ENCODE results near the gene DPYSL4.

The DPYSL4 gene

DNA sequence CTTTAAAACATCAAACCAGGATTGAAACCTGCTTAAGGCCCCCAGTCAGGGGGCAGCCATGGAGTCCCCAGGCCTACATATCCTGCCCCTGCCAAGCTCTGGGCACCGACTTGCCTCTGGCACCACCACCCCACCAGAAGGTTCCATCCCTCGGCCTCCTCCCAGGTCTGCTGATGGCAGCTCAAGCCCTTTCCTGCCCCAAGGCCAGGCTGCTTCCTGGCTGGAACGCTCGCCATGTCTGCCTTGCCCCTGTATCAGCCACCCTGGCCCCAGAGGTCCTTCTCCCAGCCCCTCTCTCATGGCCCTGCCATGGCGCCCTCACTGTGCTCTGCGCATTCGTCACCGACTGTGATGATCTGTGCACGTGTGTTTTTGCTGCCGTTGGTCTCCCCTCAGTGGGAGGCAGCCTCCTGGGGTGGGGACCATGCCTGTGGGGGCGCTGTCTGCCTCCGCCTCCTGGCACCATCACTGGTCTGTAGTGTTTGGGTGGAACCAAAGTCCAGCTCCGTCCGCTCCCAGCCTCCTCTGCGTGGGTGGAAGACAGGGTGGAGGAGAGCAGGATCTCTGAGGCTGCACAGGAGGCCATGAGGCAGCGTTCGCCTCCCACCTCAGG, 3.2 kb downstream of the DPYSL4 start:
- TF ChIP-seq, protein P1, sequence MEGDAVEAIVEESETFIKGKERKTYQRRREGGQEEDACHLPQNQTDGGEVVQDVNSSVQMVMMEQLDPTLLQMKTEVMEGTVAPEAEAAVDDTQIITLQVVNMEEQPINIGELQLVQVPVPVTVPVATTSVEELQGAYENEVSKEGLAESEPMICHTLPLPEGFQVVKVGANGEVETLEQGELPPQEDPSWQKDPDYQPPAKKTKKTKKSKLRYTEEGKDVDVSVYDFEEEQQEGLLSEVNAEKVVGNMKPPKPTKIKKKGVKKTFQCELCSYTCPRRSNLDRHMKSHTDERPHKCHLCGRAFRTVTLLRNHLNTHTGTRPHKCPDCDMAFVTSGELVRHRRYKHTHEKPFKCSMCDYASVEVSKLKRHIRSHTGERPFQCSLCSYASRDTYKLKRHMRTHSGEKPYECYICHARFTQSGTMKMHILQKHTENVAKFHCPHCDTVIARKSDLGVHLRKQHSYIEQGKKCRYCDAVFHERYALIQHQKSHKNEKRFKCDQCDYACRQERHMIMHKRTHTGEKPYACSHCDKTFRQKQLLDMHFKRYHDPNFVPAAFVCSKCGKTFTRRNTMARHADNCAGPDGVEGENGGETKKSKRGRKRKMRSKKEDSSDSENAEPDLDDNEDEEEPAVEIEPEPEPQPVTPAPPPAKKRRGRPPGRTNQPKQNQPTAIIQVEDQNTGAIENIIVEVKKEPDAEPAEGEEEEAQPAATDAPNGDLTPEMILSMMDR (IDR thresholded peaks at IDR 0.05): no peak

- TF ChIP-seq, protein P1 (IDR thresholded peaks at IDR 0.05): no peak
Measured at GRCh38 chr10:132192076-132192975, 5.6 kb downstream of the DPYSL4 start.

DNA sequence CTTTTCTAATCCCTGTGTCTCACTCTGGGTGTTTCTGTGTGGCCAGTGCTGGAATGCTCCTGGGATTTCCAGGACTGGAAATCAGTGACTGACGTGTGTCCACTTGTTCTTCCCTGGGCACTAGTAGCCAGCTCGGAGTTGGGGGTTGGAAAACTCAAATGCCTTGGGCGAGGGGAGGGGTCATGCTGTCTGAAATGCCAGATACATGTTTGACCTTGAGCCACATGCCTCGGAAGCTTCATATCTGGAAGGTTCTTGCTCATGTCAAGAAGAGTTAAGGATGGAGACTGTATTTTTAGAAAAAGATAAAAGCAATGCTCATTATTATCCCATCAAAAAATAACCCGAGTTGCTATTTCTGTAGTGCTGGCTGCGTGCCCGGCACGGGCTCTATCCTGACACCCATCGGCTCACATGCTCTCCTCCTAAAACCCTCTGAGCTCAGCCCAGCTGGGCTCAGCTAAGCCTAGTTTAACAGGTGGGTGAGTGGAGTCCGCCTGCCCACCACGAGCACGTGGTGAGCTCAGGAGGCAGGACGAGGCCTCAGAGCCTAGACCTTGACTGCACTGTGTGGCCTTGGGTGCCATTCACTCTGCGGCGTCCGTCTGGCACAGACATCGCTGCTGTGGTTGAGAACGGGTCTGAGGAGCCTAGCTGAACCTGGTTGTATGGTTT, 6.4 kb downstream of the DPYSL4 start:
- TF ChIP-seq, protein P1 (IDR thresholded peaks at IDR 0.05): no peak

DNA sequence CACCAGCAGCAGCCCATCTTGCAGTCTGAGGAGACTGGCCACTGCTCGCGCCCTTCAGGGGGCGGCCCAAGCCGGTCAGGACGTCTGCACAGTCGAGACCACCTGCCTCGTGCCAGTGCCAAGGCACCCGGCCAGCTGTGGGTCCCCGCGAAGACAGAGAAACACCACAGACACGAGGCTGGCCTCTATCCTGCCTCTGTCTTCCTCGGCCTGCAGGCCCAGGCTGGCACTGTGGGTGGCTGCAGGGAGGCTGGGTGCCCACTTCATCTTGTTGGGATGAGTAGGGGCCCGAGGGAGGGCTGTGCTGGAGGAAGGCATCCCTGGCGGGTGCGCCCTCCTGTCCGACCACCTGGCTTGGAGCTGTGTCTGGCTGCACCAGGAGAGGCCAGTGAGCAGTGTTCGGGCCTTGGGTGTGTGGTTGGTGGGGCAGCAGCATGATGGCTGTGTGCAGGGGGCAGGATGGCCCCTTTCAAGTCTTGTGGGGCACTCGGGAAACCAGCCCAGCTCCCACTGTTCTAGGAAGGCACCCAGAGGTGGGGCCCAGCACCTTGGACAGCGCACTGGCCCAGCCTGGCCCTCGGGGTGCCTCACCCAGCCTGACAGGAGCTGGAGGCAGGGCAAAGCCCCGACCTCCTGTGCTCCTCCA, 7.3 kb downstream of the DPYSL4 start:
- TF ChIP-seq, protein P1 (IDR thresholded peaks at IDR 0.05): no peak

DNA sequence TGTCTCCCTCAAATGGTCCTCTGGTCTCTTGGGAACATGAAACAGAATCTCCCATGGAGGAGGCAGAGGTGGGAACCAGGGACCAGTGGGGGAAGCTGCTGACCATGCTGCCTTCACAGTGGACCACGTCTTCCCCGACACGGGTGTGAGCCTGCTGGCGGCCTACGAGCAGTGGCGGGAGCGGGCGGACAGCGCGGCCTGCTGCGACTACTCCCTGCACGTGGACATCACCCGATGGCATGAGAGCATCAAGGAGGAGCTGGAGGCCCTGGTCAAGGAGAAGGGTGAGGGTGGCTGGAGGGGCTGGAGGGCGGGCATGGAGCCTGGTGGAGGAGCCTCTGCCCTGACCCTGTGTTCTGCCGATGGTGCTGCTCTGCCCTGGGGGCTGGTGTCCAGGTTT, 8.0 kb downstream of the DPYSL4 start:
- TF ChIP-seq, protein P1 (IDR thresholded peaks at IDR 0.05): no peak

DNA sequence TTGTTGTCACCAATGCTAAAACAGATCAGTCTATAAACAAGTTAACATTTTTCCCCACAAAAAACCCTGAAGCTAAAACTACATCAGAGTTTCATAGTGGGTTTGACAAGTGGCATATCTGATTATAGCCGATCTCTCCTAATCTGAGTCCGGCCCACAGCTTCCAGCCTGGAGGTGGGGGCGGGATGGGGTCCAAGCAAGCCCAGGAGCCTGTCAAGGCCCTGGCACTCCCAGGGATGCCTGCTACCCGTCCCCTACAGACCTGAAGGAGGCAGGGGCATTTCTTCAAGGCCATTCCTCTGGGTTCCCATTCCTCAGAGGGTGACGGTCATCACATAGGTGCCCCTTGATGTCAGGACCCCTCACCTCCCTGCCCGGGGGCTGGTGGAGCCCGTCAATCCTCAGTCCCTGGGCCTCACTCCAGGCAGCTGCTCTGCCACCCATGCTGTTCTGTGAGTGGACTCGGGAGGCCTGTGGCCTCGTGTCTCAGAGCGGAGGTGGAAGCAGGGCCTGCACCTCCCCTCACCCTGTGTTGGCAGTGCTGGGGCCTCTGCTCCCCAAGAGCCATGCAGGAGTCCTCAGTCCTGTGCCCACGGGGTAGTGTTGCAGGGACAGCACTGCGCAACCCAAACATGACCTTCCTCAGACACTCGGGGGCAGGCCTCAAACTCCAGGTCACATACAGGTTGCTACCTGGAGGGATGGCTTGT, 8.8 kb downstream of the DPYSL4 start:
- TF ChIP-seq, protein P1 (IDR thresholded peaks at IDR 0.05): no peak

Data from LNCAP (cell line).